T-helper 1 cell treated with Interleukin-12 subunit alpha and Interleukin-12 subunit beta and Interleukin-4 antibody, amounts not matched to agents 30 ng/mL and 1 ng/mL, for 36 hours (primary cell): ENCODE data around the gene GRID1. TPM values are rescaled to one million over a fixed set of nuclear protein-coding genes. Genes with fewer than 3 reads are reported as not detected.

Experiments used
- intact Hi-C: fragments of 100-400 bp; cut with micrococcal nuclease; formaldehyde crosslinking; loops from one replicate; pipeline ENCODE4 v1.15.1; 2024
- total RNA-seq: library from RNA; stranded (reverse); gene quantifications from 2 replicates; pipeline ENCODE4 v1.2.3, GENCODE V29; 2022

GRID1 gene
- total RNA-seq, 1 donor from 2014 or later, result not detected

DNA sequence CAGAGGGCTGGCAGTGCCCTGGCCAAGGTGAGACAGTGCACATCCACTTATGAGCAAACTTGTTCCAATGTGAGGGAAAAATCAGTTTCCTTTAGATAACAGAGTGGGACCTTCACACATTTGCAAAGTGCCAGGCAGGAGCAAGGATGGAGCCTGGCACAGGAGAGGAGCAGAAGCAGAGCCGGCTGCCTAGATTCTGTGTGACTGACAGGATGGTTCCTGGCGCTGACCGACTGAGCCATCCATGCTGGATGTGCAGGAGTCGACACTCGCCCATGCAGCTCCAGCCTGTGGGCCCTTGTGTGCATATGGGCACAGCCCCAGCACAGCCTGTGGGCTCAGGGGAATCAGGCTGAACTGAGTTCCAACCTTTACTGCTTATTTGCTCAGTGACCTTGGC, 346.5 kb downstream of the GRID1 start:
- intact Hi-C loops, result no loop called here

DNA sequence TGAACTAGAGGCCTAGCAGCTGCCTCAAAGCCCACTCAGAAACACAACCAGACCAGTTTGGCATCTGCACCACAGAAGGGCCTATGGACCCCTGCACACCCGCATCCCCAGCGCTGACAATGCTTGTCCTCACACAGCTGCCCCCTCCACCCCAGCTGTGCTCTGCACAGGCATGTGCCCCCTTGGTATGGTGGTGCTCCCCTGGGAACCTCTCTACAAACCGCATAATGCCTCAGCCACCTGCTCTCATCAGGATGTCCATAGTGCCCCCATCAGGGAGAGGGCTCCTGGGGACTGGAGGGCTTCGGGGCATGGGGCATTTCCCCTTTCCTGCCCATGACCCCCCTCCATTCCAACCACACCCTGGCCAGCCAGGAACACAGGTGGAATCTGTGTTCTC, 347.5 kb downstream of the GRID1 start:
- intact Hi-C loops, result no loop called here

DNA sequence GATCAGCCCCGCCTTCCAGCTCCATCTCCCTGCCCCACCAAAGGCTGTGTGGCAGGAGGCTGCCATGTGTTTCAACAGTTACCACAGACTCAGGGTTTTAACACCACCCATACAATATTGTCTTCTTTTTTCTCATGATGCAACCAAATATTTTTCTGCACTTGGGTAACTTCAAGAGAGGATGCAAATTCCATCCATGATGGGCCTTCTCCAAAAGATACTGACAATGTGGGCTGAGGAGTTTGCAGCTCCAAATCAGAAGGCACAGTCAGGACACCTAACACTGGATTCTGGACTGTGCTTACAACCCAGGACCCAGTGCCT, 347.9 kb downstream of the GRID1 start:
- intact Hi-C loops, result no loop called here

DNA sequence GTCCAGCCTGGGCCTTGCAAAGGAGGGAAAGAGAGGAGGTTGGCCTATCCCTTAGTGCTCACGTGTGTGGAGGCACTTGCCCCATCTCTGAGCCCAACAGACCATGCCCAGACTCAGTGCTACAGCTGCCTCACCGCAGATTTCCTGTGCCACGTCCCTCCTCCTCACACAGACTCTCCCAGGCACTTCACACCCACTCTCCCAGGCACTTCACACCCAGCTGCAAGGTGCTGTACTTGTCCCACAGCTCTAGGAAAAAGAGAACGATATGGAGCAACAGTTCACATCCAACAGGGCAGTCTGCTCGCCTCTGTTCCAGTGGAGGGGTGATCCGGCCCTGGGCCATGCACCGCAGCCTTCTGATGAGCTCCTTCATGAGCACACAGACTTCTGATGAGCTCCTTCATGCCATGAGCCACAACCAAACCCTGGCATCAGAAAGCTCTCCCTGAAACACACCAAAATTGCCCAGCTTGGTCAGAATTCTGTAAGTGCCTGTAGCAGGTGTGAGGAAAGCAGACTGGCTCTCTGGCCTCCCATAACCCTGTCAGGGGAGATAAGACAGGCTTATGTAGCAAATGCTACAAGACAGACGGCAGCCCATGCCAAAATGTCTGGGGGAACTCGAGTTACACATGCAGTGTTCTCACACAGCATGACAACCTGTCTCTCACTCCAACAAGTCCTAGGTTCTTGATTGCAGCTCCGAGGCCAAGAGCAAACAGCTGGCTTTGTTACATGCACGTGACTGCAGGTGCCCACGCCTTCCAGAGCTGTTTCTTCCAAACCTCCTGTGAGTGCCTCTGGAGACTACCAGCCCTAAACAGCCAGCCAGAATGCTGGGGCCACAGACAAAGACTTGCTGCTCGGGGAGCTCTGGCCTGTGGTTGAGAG, 348.5 kb downstream of the GRID1 start:
- intact Hi-C loops, result no loop called here

DNA sequence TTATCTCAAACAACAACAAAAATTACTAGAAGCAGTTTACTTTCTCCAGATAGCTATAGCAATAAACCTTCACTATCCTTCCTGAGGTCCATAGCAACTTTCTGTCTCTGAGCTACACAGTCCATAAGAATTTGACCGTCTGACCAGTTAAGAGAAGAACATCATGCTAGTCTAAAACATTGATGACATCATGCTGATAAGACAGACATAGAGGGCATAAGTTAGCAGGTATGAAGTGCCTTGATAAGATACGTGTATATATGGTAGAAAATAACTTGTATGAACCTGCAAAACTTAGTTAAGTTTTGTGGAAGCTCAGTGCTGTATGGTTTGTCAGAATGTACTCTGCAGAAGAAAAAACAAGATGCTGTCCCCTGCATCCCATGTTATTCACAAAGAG, 353.0 kb downstream of the GRID1 start:
- intact Hi-C loops, result no loop called here

DNA sequence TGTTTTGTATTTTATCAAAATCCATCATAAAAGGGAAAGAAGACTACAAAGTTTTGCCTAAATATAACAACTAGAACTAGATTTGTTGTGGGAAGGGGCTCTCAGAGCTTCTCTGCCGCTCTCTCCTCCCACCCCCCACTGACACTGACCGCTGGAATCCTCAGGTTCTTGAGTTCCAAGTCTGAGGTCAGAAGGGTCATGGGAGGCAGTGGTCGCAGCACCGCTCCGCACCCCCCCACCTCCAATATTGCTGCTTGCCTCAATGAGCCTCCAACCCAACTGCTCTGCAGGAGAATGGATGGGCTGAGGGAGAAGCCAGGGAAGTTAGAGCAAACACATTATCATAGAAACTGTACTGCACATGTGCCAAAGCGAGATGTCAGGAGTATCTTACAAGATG, 359.4 kb downstream of the GRID1 start:
- intact Hi-C loops, result no loop called here

DNA sequence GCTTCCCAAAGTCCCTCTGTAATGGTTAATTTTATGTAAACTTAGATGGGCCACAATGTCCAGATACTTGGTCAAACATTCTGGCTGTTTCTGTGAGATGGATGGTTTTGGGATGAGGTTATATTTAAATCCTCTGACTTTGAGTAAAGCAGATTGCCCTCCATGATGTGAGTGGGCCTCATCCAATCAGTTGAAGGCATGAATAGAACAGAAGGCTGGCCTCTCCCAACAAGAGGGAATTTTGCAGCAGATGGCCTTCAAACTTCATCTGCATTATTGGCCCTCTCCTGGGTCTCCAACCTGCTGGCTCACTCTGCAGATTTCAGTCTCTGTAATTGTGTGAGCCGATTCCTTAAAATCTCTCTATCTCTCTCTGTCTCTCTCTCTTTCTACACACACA, 362.3 kb downstream of the GRID1 start:
- intact Hi-C loops, result no loop called here

DNA sequence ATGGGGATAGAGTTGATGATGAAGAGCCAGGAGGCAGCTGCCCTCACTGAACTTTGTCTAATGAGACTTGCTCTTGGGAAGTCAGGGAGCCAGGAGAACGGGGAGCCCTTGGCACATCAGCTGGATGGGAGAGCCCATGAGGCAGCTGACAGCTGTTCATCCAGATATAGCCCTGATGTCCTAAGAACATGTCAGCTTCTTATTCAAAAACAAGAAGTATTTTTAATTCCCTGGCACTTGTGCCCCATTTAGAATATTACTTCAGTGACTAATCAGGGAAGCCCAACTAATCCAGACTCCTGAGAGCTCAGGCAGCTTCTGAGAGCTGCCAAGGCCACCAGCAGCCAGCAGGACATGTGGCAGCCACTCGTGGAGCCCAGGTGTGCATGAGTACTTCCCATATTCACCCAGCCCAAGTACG, 363.4 kb downstream of the GRID1 start:
- intact Hi-C loops, result no loop called here

DNA sequence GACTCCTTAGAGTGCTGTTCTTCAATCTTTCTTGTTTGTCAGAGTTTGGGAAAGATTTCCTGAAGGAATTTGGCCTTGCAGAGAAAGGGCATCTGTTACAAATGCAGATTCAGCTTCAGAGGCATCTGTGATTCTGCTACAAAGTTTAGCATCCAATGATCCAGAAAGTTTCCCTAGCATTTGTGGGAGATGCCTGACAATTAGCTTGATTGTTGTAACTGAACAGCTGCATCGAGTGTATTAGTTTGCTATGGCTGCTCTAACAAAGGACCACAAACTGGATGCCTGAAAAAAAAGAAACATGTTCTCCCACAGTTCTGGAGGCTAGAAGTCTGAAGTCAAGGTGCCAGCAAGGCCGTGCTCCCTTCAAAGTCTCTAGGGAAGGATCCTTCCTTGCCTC, 365.1 kb downstream of the GRID1 start:
- intact Hi-C loops, result no loop called here

DNA sequence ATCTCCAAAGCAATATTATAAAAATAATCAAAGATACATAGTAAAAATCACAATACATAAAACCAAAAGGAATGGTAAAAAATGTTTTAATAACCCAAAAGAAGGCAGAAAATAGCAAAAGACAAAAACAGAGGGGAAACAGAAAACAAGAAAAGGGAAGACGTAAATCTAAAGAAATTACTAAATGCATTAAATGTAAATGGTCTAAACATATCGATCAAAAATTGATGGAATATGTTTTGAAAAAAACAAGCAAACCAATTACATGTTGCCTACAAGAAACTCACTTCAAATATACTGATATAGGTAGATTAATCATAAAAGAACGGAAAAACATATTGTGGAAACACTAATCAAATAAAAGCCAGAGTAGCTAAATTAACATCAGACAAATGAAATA, 369.1 kb downstream of the GRID1 start:
- intact Hi-C loops, result no loop called here

DNA sequence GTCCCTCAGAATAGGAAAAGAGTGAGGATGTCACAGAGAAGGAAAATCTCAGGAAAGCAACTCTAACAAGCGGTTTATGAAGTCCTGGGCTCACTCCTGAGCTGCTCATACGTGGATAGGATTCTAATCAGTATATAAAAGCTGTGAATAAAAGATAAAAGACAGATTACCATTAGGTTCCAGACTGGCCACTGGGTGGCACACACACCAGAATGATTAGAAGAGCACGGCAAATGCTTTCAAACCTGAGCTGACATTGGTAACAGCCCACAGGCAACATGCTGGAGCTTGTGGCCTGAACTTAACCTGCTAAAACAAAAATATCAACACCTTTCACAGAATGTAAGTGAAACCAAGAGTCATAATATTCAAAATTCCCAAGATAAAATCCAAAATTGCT, 370.8 kb downstream of the GRID1 start:
- intact Hi-C loops, result loop anchor here (1.0 kb wide), 1 partner anchor 382 kb away; no protein-coding TSS in a partner anchor

DNA sequence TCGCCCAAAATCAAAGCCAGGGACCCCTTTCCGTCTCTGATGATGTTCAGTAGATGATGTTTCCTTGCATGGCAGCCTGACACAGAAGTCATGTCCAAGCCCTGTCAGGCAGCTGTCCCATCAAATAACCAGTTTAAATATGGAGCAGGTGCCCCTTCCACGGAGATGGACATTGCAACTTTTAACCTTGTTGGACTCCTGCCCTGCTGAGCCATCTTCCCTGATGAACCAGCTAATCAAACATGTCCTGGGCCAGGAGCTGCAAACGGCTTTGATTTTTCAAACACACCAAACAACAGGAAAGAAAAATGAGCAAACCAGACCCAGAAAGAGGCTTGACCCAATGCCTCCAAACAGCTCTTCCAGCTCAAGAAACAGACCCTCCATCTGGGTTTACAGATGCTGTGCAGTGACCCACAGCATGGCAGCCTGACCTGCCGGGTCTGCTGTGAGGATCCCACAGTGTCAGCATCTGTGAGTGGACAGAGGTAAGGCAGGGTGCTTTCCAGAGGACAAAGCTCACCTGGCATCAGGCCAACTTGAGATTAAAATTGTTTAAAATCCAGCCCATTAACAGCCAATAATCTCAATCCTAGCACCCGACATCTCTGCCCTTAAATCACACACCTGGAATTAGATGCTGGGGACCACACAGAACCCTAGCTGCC, 372.6 kb downstream of the GRID1 start:
- intact Hi-C loops, result no loop called here

DNA sequence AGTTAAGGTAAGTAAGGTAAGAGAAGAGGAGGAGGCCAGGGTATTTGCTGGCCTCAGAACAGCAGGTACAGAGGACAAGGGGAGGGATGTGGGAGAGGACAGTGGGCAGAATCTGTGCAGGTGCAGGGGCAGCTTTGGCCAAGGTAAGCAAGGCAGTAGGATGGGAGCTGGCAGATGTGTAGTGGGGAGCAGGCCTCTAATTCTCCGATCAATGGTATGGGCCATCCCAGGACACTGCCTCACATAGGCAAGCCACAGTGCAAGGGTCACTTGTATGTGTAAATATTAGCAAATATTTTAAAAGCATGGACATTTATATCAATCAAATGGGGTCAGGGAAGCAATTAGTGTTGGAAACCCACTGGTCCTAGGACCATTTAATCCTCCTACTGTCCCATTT, 373.5 kb downstream of the GRID1 start:
- intact Hi-C loops, result no loop called here

DNA sequence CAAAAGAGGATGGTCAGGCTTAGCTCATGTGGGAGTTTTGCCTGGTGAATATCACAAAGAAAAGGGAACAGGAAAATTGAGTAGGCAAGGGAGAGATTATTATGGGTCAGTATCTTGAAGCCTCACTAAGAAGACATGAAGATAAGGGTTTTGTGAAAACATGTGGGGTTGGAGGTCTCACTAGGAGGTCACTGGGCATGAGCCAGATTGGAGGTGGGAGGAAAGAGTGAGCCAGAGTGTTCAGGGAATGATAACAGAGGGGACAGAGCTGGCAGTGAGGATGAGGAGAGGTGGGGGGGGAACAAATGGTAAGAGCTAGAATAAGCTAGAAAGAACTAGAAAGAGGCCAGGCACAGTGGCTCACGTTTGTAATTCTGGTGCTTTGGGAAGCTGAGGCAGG, 374.3 kb downstream of the GRID1 start:
- intact Hi-C loops, result no loop called here

DNA sequence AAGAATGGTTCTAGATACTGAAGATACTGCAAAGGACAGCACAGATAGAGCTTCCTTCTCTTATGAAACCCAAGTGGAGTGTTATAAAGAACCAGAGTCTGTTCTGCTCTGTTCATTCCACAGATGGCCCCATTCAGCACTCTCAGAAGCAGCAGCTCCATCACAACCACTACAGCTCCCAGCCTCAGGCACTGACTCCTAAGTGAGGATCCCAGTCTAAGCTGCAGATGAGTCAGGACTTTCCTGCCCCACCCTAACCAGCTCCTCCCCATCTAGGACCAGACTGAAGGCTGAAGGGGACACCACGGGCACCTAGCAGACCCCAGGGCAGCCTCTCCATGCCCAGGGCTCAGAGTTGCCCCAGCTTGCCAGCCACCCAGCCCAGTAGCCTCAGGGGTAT, 379.8 kb downstream of the GRID1 start:
- intact Hi-C loops, result no loop called here

DNA sequence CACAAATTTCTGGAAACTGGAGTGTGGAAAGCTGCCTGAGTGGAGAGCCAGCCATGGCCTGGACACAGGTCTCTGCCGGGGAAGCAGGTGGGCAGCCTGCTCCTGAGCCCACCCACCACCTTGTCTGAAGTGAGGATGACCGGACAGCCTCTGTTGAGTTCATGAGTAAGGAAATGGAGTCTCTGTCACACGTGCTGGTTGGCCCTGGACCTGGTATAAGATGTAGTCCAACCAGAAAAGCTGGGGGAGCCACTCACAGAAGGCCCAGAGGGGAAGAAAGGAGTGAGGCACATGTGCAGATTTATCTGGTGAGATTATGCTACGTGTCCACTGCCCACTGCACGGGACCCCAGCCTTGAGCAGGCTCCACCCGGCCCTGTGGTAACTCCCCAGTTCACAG, 383.5 kb downstream of the GRID1 start:
- intact Hi-C loops, result no loop called here

DNA sequence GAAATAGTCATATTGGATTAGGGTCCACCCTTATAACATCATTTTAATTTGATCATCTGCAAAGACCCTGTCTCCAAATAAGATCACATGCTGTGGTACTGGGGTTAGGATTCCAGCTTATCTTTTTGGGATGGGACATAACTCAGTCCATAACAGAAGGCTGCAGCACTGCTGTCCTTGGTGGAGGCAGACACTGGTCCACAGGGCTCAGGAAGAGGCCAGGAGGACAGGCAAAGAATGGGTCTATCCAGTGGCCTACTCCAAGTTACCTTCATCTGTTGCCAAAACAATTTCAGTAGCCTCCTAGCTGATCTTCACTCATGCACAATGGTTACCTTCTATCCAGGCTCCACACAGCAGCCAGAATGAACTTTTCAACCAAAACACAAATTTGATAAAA, 387.0 kb downstream of the GRID1 start:
- intact Hi-C loops, result no loop called here

DNA sequence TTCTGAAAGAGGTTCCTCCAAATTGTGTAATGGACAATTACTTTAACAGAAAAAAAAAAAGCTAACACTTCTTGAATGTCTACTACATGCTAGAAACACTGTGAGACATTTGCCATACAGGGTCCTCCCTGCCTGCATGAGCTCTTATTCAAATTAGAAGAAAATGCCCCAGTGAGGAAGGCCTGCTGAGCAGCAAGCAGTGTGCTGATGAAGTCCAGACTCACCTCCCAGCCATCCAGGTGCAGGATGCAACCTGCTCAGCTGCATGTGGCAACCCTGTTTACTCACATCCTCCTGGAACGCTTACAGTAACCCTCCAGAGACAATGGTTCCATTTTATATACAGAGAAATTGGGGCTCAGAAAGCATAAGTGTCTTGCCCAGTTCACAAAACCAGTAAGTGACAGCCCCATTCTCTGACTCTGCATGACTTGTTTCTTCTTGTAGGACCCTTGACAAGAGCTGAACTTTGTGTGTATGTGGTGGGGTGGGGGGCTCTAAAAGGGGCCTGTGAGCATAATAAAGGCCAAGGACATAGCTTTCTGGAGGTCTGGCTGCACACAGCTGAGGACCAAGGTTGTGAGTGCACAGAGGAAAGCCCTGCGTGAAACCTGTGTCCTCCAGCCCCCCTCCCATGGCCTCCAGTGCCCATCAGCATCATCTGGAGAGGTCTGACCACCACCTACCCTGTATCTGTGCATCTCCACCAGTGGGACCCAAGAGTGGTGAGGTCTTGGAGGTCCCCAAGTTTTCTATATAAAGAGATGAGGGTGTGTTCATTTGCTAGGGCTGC, 387.8 kb downstream of the GRID1 start:
- intact Hi-C loops, result no loop called here

DNA sequence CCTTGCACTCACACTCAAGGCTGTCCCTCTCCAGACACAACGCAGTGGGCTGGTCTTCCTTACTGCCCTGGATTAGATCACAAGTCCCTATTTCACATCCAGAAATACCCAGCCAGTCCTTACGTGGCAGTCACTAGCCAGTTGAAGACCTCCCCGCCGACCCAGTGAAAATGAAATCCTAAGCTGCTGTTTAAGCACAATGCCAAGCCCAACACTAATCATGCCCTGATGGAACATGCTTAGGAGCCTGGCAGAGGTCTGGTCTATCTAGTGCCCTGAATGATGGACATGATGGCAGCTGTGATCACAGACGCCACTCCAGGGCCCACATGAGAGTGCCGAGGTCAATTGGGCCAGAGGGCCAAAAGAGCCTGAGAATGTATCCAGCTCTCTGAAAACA, 389.0 kb downstream of the GRID1 start:
- intact Hi-C loops, result no loop called here

DNA sequence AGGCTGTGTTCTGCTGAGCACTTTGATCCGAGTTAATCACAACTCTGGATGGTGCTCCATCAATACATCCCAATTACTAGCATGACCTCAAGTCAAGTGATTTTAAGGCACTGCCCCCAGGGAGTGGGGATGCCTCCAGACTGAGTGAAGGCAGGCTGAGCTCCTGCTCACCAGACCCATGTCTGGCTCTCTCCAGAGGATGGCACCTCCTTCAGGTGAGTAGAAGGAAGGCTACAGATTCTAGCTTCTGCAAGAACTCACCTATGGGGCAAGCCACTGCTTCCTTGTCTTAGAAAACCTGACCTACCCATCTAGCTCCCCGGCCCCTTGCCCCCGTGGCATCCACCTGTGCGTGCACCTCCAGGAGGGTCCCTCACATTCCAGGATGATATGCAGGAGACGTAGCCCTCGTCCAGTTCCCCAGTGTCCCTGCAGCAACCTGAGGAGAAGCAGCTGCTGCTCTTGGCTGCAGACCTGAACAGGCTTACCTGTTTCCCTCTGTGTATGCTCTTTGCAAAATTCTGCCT, 390.3 kb downstream of the GRID1 start:
- intact Hi-C loops, result no loop called here

DNA sequence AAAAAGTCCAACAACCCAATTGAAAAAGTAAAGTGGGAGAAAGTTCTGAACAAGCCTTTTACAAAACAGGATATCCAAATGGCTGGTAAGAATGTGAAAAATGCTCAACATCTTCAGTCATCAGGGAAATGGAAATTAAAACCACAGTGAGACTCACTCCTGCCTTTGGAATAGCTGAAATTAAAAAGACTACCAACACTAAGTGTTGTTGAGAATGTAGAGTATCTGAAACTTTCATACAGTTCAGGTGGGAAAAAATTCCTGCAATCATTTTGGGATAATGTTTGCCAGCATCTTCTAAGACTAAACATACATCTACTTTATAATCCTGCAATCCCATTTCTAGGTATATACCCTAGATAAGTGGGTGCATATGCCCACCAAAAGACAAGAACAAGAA, 395.1 kb downstream of the GRID1 start:
- intact Hi-C loops, result no loop called here

DNA sequence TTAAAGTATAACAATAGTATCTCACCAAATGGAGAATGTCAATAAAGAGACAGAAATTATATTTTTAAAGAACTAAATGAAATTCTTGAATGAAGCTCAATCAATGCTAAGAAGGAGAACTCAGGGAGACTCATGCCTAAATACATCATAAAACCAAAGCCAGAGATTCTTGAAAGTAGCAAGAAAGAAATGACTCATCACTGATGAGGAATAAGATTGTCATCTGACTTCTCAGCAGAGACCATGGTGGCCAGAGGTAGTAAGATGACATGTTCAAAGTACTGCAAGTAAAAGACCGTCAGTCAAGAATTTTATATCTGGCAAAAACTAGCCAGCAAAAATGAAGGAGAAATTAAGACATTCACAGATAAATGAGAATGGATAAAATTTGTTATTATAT, 399.0 kb downstream of the GRID1 start:
- intact Hi-C loops, result no loop called here
